Suprapubic skin (tissue), 4 donors: ENCODE results near the gene ITIH4.

Source experiments
- CTCF ChIP-seq, 2 donors: fragments of 200-600 bp in 1 of 2; fragments of 450-650 bp in 1 of 2; sonication (generic) in 1 of 2; IDR thresholded peaks; one replicate each; pipeline ENCODE4 v1.5.1; 2016 to 2019; ENCODE audit warnings: antibody characterized with exemption in 2 of 2, mild to moderate bottlenecking in 1 of 2, moderate library complexity in 1 of 2
- EP300 ChIP-seq: sonication (generic); formaldehyde crosslinking; IDR thresholded peaks from one replicate; pipeline ENCODE4 v1.6.1; 2017; ENCODE audit warnings: antibody characterized with exemption
- POLR2A ChIP-seq, 2 donors: fragments of 450-650 bp; IDR thresholded peaks; one replicate each; pipeline ENCODE4 v1.6.1; 2017; ENCODE audit warnings: antibody characterized with exemption in 2 of 2, mild to moderate bottlenecking in 2 of 2, moderate library complexity in 2 of 2
- POLR2AphosphoS5 ChIP-seq, 3 donors: sonication (generic); formaldehyde crosslinking; IDR thresholded peaks; one replicate each; pipeline ENCODE4 v1.6.1; 2017; ENCODE audit warnings: antibody characterized with exemption in 3 of 3

GRCh38 chr3:52851348-52851747 is 20.9 kb upstream of the ITIH4 start:
- peak; percentile 32 to 49 for TF ChIP-seq CTCF (IDR thresholded peaks at IDR 0.05)
- no peak for TF ChIP-seq POLR2A (IDR thresholded peaks at IDR 0.05)
- no peak for TF ChIP-seq EP300
- no peak for TF ChIP-seq POLR2AphosphoS5 (IDR thresholded peaks at IDR 0.05)
